ENCODE measurements around the gene CACNB4.

GRCh38 chr2:151914989-151915628 lies 183.7 kb downstream of the CACNB4 start:
- TF ChIP-seq CTCF (conservative IDR thresholded peaks at IDR 0.05; ENCODE audit: low read depth, low read length) (no peak), EZH2 (IDR thresholded peaks at IDR 0.05; ENCODE audit: low read length, unreplicated experiment) (no peak), EZH2phosphoT487 (IDR thresholded peaks at IDR 0.05; ENCODE audit: borderline replicate concordance, low read length) (no peak)

Data from PC-3 (cell line).